ENCODE data around the gene GABBR2. TPM values are rescaled to one million over a fixed set of nuclear protein-coding genes. Genes with fewer than 3 reads are reported as not detected.

The GABBR2 gene
- total RNA-seq, 1 donor from 2014 or later = not detected

GRCh38 chr9:98342098-98342819 is 366.5 kb downstream of the GABBR2 start:
- Mint-ChIP-seq H3K4me1 (ENCODE audit: unreplicated experiment) (no peaks in the 10 kb centered on the region), H3K9me3 (ENCODE audit: unreplicated experiment) (no peaks in the 10 kb centered on the region), H3K27me3 (ENCODE audit: unreplicated experiment) (peaks cover 27% of the 10 kb centered on the region), H3K36me3 (ENCODE audit: unreplicated experiment) (no peaks in the 10 kb centered on the region), H3K27ac (ENCODE audit: unreplicated experiment) (no peak overlapping the region), H3K4me3 (ENCODE audit: unreplicated experiment) (no peak overlapping the region)
- TF ChIP-seq CTCF (IDR thresholded peaks at IDR 0.05) = no peak
- DNase-seq (ENCODE audit: extremely low spot score, unreplicated experiment) = no peak

GRCh38 chr9:98341157-98342097 is 367.3 kb downstream of the GABBR2 start:
- H3K4me1 Mint-ChIP-seq (ENCODE audit: unreplicated experiment) = no peaks in the 10 kb centered on the region
- H3K27ac Mint-ChIP-seq (ENCODE audit: unreplicated experiment) = no peak overlapping the region
- DNase-seq (ENCODE audit: extremely low spot score, unreplicated experiment) = no peak
- H3K9me3 Mint-ChIP-seq (ENCODE audit: unreplicated experiment) = no peaks in the 10 kb centered on the region
- no peak overlapping the region for H3K4me3 Mint-ChIP-seq (ENCODE audit: unreplicated experiment)
- TF ChIP-seq CTCF (IDR thresholded peaks at IDR 0.05) = no peak
- H3K36me3 Mint-ChIP-seq (ENCODE audit: unreplicated experiment) = no peaks in the 10 kb centered on the region
- peaks cover 20% of the 10 kb centered on the region for H3K27me3 Mint-ChIP-seq (ENCODE audit: unreplicated experiment)

- no peaks in the 10 kb centered on the region for H3K36me3 Mint-ChIP-seq (ENCODE audit: unreplicated experiment)
- no peak overlapping the region for H3K27ac Mint-ChIP-seq (ENCODE audit: unreplicated experiment)
- H3K4me3 Mint-ChIP-seq (ENCODE audit: unreplicated experiment) = no peak overlapping the region
- H3K9me3 Mint-ChIP-seq (ENCODE audit: unreplicated experiment) = no peaks in the 10 kb centered on the region
- TF ChIP-seq CTCF (IDR thresholded peaks at IDR 0.05) = no peak
- H3K4me1 Mint-ChIP-seq (ENCODE audit: unreplicated experiment) = no peaks in the 10 kb centered on the region
- H3K27me3 Mint-ChIP-seq (ENCODE audit: unreplicated experiment) = peaks cover 21% of the 10 kb centered on the region
- DNase-seq (ENCODE audit: extremely low spot score, unreplicated experiment) = no peak
Measured at GRCh38 chr9:98339987-98340800, 368.5 kb downstream of the GABBR2 start.

- Mint-ChIP-seq H3K27ac (ENCODE audit: unreplicated experiment) (no peak overlapping the region), H3K36me3 (ENCODE audit: unreplicated experiment) (no peaks in the 10 kb centered on the region), H3K27me3 (ENCODE audit: unreplicated experiment) (peaks cover 20% of the 10 kb centered on the region), H3K4me1 (ENCODE audit: unreplicated experiment) (peaks cover 2% of the 10 kb centered on the region), H3K9me3 (ENCODE audit: unreplicated experiment) (no peaks in the 10 kb centered on the region), H3K4me3 (ENCODE audit: unreplicated experiment) (no peak overlapping the region)
- no peak for DNase-seq (ENCODE audit: extremely low spot score, unreplicated experiment)
- TF ChIP-seq CTCF (IDR thresholded peaks at IDR 0.05) = no peak
Measured at GRCh38 chr9:98335661-98336060, 373.1 kb downstream of the GABBR2 start.
